HEK293 (cell line): ENCODE data around the gene GALNT9.

ENCODE experiments used
- BCL11B ChIP-seq: fragments of 450-650 bp; formaldehyde crosslinking; IDR thresholded peaks from 2 replicates; pipeline ENCODE4 v1.5.1; 2016; ENCODE audit warnings: low read depth, missing biosample characterization, missing genetic modification characterization
- BCL6B ChIP-seq: fragments of 450-650 bp; formaldehyde crosslinking; IDR thresholded peaks from 2 replicates; pipeline ENCODE4 v1.5.1; 2017; ENCODE audit warnings: missing biosample characterization, missing genetic modification characterization
- KLF1 ChIP-seq: fragments of 450-650 bp; formaldehyde crosslinking; IDR thresholded peaks from 2 replicates; pipeline ENCODE4 v1.5.1; 2016; ENCODE audit warnings: missing biosample characterization, missing genetic modification characterization
- SP7 ChIP-seq: fragments of 450-650 bp; formaldehyde crosslinking; IDR thresholded peaks from 2 replicates; pipeline ENCODE4 v1.5.1; 2016; ENCODE audit warnings: missing biosample characterization, missing genetic modification characterization
- YY1 ChIP-seq: fragments of 450-650 bp; formaldehyde crosslinking; IDR thresholded peaks from 2 replicates; pipeline ENCODE4 v1.5.1; 2018; ENCODE audit warnings: missing biosample characterization, missing genetic modification characterization
- ZBTB1 ChIP-seq: fragments of 450-650 bp; formaldehyde crosslinking; IDR thresholded peaks from 2 replicates; pipeline ENCODE4 v1.5.1; 2016; ENCODE audit warnings: missing biosample characterization, missing genetic modification characterization
- ZBTB17 ChIP-seq: fragments of 450-650 bp; formaldehyde crosslinking; IDR thresholded peaks from 2 replicates; pipeline ENCODE4 v1.5.1; 2016; ENCODE audit warnings: missing biosample characterization, missing genetic modification characterization
- ZBTB6 ChIP-seq: fragments of 450-650 bp; formaldehyde crosslinking; IDR thresholded peaks from 2 replicates; pipeline ENCODE4 v1.5.1; 2017; ENCODE audit warnings: missing biosample characterization, missing genetic modification characterization
- ZFP41 ChIP-seq: fragments of 450-650 bp; formaldehyde crosslinking; IDR thresholded peaks from 2 replicates; pipeline ENCODE4 v1.5.1; 2016; ENCODE audit warnings: missing biosample characterization, missing genetic modification characterization, borderline replicate concordance
- ZNF146 ChIP-seq: fragments of 450-650 bp; formaldehyde crosslinking; IDR thresholded peaks from 2 replicates; pipeline ENCODE4 v1.5.1; 2016; ENCODE audit warnings: missing biosample characterization, missing genetic modification characterization
- ZNF155 ChIP-seq: fragments of 450-650 bp; formaldehyde crosslinking; IDR thresholded peaks from 2 replicates; pipeline ENCODE4 v1.5.1; 2016; ENCODE audit warnings: missing biosample characterization, missing genetic modification characterization
- ZNF157 ChIP-seq: fragments of 450-650 bp; formaldehyde crosslinking; IDR thresholded peaks from 2 replicates; pipeline ENCODE4 v1.5.1; 2016; ENCODE audit warnings: missing biosample characterization, missing genetic modification characterization
- ZNF18 ChIP-seq: fragments of 450-650 bp; formaldehyde crosslinking; IDR thresholded peaks from 2 replicates; pipeline ENCODE4 v1.5.1; 2016; ENCODE audit warnings: missing biosample characterization, missing genetic modification characterization
- ZNF221 ChIP-seq: fragments of 450-650 bp; formaldehyde crosslinking; IDR thresholded peaks from 2 replicates; pipeline ENCODE4 v1.5.1; 2017; ENCODE audit warnings: missing biosample characterization, missing genetic modification characterization, borderline replicate concordance
- ZNF239 ChIP-seq: fragments of 450-650 bp; formaldehyde crosslinking; IDR thresholded peaks from 2 replicates; pipeline ENCODE4 v1.5.1; 2016; ENCODE audit warnings: missing biosample characterization, missing genetic modification characterization
- ZNF248 ChIP-seq: fragments of 450-650 bp; formaldehyde crosslinking; IDR thresholded peaks from 2 replicates; pipeline ENCODE4 v1.5.1; 2017; ENCODE audit warnings: missing biosample characterization, missing genetic modification characterization
- ZNF404 ChIP-seq: fragments of 450-650 bp; formaldehyde crosslinking; IDR thresholded peaks from 2 replicates; pipeline ENCODE4 v1.5.1; 2017; ENCODE audit warnings: missing biosample characterization, missing genetic modification characterization
- ZNF529 ChIP-seq: fragments of 450-650 bp; formaldehyde crosslinking; IDR thresholded peaks from 2 replicates; pipeline ENCODE4 v1.5.1; 2017; ENCODE audit warnings: missing genetic modification characterization, missing biosample characterization; ENCODE audit not compliant: insufficient replicate concordance
- ZNF596 ChIP-seq: fragments of 450-650 bp; IDR thresholded peaks from 2 replicates; pipeline ENCODE4 v1.5.0; 2018; ENCODE audit warnings: missing biosample characterization, mild to moderate bottlenecking, missing genetic modification characterization, moderate library complexity
- ZNF626 ChIP-seq: fragments of 450-650 bp; sonication (Bioruptor Pico); formaldehyde crosslinking; IDR thresholded peaks from 2 replicates; pipeline ENCODE4 v1.5.1; 2018; ENCODE audit warnings: missing biosample characterization, missing genetic modification characterization, inconsistent platforms
- ZNF658 ChIP-seq: fragments of 450-650 bp; formaldehyde crosslinking; IDR thresholded peaks from 2 replicates; pipeline ENCODE4; 2016; ENCODE audit warnings: missing biosample characterization, missing genetic modification characterization
- ZNF747 ChIP-seq: fragments of 450-650 bp; formaldehyde crosslinking; IDR thresholded peaks from 2 replicates; pipeline ENCODE4 v1.5.1; 2016; ENCODE audit warnings: missing biosample characterization, missing genetic modification characterization
- ZNF785 ChIP-seq: fragments of 450-650 bp; formaldehyde crosslinking; IDR thresholded peaks from 2 replicates; pipeline ENCODE4 v1.5.1; 2016; ENCODE audit warnings: missing biosample characterization, missing genetic modification characterization
- TF ChIP-seq, protein P1 (sequence below): fragments of 450-650 bp; formaldehyde crosslinking; IDR thresholded peaks from 2 replicates; pipeline ENCODE4 v1.5.1; 2016; ENCODE audit warnings: missing biosample characterization, missing genetic modification characterization
- TF ChIP-seq, protein P2 (sequence below): fragments of 450-650 bp; formaldehyde crosslinking; IDR thresholded peaks from 2 replicates; pipeline ENCODE4 v1.5.0; 2017; ENCODE audit warnings: missing biosample characterization, missing genetic modification characterization, borderline replicate concordance
- TF ChIP-seq, protein P3 (sequence below): fragments of 450-650 bp; formaldehyde crosslinking; IDR thresholded peaks from 2 replicates; pipeline ENCODE4 v1.5.1; 2016; ENCODE audit warnings: missing biosample characterization, missing genetic modification characterization

GALNT9 gene

DNA sequence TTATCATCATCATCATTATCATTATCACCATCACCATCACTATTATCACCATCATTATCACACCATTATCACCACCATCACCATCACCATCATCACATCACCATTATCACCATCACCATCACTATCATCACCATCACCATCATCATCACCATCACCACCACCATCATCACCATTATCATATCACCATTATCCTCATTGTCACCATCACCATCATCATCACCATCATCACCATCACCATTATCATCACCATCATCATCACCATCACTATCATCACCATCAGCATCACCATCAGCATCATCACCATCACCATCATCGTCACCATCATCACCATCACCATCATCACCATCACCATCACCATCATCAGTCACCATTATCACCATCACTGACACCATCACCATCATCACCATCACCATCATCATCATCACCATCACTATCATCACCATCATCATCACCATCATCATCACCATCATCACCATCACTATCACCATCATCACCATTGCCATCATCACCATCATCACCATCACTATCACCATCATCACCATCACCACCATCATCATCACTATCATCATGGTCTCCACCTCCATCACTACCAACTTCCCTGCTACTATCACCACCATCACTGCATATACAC is 20.2 kb upstream of the GALNT9 start (continued):
- TF ChIP-seq ZNF146 (tag by site-specific recombination), result no peak
- no peak for TF ChIP-seq ZBTB6 (tag by site-specific recombination)
- no peak for TF ChIP-seq KLF1 (tag by site-specific recombination)
- TF ChIP-seq ZNF248 (tag by site-specific recombination), result peak; percentile 78; the same call in 1 of the 2 replicates
- TF ChIP-seq ZNF157 (tag by site-specific recombination), result no peak
- peak; percentile 42; the same call in 1 of the 2 replicates for TF ChIP-seq ZNF747 (tag by site-specific recombination)
- TF ChIP-seq ZNF221 (tag by site-specific recombination), result no peak
- TF ChIP-seq ZNF155, result peak; percentile 54; the same call in 1 of the 2 replicates
- no peak for TF ChIP-seq ZNF626
- TF ChIP-seq, protein P1, sequence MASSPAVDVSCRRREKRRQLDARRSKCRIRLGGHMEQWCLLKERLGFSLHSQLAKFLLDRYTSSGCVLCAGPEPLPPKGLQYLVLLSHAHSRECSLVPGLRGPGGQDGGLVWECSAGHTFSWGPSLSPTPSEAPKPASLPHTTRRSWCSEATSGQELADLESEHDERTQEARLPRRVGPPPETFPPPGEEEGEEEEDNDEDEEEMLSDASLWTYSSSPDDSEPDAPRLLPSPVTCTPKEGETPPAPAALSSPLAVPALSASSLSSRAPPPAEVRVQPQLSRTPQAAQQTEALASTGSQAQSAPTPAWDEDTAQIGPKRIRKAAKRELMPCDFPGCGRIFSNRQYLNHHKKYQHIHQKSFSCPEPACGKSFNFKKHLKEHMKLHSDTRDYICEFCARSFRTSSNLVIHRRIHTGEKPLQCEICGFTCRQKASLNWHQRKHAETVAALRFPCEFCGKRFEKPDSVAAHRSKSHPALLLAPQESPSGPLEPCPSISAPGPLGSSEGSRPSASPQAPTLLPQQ (tag by site-specific recombination), result no peak
- no peak for TF ChIP-seq ZFP41 (tag by site-specific recombination)
- 0 out of 2 replicates have a peak, but pooled peaks have one; percentile 37 for TF ChIP-seq ZNF239
- no peak for TF ChIP-seq BCL11B (tag by site-specific recombination)
- 0 out of 2 replicates have a peak, but pooled peaks have one; percentile 20 for TF ChIP-seq BCL6B (tag by site-specific recombination)
- TF ChIP-seq YY1 (tag by site-specific recombination), result no peak
- TF ChIP-seq SP7 (tag by site-specific recombination), result no peak
- TF ChIP-seq ZNF658 (tag by site-specific recombination), result peak; percentile 85; the same call in 1 of the 2 replicates
- TF ChIP-seq ZBTB17 (tag by site-specific recombination), result no peak
- no peak for TF ChIP-seq ZBTB1 (tag by site-specific recombination)
- TF ChIP-seq, protein P2, sequence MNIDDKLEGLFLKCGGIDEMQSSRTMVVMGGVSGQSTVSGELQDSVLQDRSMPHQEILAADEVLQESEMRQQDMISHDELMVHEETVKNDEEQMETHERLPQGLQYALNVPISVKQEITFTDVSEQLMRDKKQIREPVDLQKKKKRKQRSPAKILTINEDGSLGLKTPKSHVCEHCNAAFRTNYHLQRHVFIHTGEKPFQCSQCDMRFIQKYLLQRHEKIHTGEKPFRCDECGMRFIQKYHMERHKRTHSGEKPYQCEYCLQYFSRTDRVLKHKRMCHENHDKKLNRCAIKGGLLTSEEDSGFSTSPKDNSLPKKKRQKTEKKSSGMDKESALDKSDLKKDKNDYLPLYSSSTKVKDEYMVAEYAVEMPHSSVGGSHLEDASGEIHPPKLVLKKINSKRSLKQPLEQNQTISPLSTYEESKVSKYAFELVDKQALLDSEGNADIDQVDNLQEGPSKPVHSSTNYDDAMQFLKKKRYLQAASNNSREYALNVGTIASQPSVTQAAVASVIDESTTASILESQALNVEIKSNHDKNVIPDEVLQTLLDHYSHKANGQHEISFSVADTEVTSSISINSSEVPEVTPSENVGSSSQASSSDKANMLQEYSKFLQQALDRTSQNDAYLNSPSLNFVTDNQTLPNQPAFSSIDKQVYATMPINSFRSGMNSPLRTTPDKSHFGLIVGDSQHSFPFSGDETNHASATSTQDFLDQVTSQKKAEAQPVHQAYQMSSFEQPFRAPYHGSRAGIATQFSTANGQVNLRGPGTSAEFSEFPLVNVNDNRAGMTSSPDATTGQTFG (tag by site-specific recombination), result peak; percentile 16; the same call in 1 of the 2 replicates
- no peak for TF ChIP-seq ZNF404
- TF ChIP-seq ZNF18, result no peak
- TF ChIP-seq, protein P3, sequence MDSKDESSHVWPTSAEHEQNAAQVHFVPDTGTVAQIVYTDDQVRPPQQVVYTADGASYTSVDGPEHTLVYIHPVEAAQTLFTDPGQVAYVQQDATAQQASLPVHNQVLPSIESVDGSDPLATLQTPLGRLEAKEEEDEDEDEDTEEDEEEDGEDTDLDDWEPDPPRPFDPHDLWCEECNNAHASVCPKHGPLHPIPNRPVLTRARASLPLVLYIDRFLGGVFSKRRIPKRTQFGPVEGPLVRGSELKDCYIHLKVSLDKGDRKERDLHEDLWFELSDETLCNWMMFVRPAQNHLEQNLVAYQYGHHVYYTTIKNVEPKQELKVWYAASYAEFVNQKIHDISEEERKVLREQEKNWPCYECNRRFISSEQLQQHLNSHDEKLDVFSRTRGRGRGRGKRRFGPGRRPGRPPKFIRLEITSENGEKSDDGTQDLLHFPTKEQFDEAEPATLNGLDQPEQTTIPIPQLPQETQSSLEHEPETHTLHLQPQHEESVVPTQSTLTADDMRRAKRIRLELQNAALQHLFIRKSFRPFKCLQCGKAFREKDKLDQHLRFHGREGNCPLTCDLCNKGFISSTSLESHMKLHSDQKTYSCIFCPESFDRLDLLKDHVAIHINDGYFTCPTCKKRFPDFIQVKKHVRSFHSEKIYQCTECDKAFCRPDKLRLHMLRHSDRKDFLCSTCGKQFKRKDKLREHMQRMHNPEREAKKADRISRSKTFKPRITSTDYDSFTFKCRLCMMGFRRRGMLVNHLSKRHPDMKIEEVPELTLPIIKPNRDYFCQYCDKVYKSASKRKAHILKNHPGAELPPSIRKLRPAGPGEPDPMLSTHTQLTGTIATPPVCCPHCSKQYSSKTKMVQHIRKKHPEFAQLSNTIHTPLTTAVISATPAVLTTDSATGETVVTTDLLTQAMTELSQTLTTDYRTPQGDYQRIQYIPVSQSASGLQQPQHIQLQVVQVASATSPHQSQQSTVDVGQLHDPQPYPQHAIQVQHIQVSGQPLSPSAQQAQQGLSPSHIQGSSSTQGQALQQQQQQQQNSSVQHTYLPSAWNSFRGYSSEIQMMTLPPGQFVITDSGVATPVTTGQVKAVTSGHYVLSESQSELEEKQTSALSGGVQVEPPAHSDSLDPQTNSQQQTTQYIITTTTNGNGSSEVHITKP (tag by site-specific recombination), result no peak
- TF ChIP-seq ZNF596 (tag by site-specific recombination), result no peak
- no peak for TF ChIP-seq ZNF785 (tag by site-specific recombination)
- TF ChIP-seq ZNF529 (tag by site-specific recombination), result no peak
